Right ventricle myocardium superior (tissue), 1 donor: ENCODE measurements around the gene CPLX3. TPM values are rescaled to one million over a fixed set of nuclear protein-coding genes. Genes with fewer than 3 reads are reported as not detected.
A peak's percentile ranks its signal among the peaks of the same experiment; 100 is the strongest.

Experiments used
- ATAC-seq: fragments of 200-7000 bp; cut with Tn5 transposase; one replicate; pipeline ENCODE4 v1.9.1; 2020; ENCODE audit warnings: mild to moderate bottlenecking; ENCODE audit not compliant: poor library complexity
- DNase-seq: peaks from one replicate; pipeline ENCODE4 v3.0.0-alpha.2; 2020
- intact Hi-C: fragments of 100-400 bp; cut with DNase I; formaldehyde crosslinking; loops from one replicate; pipeline ENCODE4 v1.11.2; 2022
- total RNA-seq: library from RNA; stranded (reverse); fragmentation: NEBNext Ultra II Directional; extraction: Animal tissue kit (Norgen Biotek cat#: 25700); gene quantifications from one replicate; pipeline ENCODE4 v1.2.1, GENCODE V29; 2021
- donor health status: DM: no; HTN: yes; CAD: no; lungs with severe emphysema.

The CPLX3 gene
- total RNA-seq, 1 donor from 2014 or later = 3.6 TPM

DNA sequence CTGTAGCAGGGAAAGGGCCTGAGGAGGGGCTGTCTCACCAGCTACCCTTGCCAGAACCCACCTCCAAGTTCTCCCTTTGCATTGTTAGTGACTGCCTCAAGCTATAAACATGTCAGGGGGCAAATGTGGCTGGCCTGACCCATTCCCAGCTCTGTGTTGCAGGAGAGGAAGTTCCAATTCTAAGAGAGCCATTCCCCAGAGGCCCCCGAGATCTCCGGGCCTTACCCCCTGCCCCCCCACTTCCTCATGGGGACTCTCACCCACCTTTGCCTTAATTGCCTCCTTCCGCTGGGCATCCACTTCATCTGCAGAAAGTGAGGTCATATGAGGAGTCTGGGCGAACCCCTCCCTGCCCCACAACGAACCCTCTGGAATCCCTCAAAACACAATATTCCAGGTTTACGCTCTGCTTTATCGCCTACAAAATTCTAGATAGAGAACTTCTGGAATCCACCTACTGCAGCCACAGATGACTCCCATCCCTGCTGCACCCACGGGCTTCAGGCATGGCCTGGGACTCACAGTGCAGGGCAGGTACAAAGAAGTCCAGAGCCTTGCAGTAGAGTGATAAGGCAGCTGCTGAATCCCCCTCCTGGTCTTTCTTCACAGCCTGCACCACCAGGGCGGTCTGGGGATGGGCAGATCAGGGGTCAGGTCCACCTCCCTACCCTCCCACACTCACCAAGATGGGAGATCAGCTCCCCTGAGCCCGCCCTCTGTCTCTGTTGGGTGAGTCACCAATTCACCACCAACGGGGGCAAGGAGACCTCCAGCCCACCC lies 12.5 kb downstream of the CPLX3 start:
- intact Hi-C loops = no loop called here
- DNase-seq = no peak
- ATAC-seq = no peak

DNA sequence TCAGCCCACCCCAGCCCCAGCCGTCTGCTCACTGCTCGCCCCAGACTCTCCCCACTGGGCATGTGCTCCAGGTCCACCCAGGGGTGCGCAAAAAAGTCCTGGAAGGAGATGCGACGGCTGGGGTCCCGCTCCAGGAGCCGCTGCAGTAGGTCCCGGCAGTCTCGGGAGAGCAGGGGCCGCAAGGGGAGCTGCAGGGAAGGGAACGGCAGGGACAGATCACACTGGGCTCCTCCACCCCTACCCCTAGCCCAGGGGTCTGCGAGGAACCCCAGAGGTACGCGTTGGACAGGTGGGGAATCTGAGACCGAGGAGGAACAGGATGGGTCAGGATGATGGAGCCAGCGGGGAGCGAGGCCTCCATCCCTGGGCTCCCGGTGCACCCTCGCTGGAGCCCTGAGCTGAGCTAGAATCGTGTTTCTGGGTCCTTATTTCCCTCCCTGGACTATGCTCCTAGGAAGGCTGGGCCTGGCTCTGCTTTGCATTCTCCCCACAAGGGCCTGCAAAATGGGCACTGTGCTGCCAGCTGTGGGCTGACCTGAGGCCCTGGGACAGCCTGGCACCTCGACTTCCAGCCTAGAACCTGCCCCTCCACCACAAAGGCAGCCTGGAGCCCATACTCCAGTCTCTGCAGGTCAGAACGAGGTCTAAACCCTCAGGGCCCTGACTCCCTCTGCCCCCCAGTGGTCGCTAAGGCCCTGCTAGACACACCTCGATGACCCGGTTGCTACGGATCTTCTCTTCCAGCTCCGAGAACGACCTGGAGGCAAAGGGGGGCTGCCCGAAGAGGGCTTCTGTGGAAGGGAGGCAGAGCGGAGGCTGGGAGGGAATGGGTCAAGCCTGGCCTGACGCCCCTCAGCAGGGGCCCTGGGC lies 13.3 kb downstream of the CPLX3 start:
- DNase-seq (no peak), ATAC-seq (no peak)
- intact Hi-C loops = loop anchor here (5.0 kb wide), 1 partner anchor 63 kb away; no protein-coding TSS in a partner anchor

DNA sequence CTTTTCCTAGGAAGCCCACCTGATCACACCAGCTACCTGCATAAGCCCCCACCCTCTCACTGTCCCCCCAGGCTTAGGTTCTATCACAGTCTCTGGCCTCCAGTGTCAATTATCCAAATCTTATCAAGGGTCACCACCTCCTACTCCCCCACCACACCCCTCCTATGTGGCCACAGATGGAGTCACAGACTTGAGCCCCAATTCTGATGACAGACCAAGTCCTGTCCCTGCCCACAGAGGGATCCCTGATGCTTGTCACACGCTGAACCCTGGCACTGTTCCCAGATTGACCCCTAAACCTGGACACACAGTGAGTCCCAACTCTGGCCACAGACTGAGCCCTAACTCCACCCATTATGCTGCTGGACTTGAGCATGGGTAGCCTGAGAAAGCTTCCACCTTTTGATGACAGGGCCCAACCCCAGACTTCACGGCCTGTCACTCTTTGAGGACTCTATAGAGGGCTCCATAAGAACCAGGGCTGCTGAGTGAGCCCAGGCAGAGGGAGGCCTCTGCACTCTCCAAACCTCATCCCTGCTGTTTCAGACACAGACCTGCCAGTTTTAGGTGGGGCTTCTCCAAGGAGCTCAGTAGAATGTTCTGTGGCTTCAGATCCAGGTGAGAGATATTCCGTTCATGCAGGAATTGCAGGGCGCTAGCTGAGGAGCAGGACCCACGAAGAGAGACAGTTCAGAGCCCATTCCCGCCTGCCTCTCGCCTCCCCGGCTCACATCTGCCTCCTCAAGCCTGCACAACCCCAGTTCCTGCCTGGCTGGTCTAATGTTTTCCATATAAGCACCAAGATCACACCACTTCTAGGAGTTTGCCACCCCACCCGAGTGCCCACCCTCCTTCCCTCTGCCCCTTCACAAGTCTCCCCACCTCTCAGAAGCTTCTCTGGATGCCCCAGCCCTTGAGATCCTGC lies 14.7 kb downstream of the CPLX3 start:
- ATAC-seq (no peak), DNase-seq (no peak)
- intact Hi-C loops = loop anchor here (5.0 kb wide), 1 partner anchor 61 kb away; no protein-coding TSS in a partner anchor

DNA sequence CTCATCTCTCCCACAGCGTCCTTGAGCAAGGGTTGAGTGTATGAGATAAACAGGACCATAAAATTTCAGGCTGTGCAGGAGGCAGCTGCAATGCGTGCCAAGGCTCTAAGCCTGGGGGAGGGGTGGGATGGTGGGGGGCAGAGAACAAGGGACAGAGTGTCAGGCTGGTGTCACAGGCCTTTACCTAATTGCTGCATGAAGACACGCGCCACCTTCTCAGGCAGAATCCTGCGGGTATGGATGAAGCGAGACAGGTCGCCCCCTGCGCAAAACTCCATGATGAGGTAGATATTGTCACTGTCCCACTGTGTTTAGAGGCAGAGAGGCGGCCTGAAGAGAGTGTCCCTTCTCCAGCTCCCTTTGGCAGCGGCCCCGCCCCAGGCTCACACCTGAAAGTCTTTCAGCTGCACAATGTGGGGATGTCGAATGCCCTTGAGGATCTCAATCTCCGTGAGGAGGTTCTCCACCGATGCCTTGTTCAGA lies 15.5 kb downstream of the CPLX3 start:
- no peak for ATAC-seq
- intact Hi-C loops = loop anchor here (5.0 kb wide), 1 partner anchor 60 kb away; no protein-coding TSS in a partner anchor
- DNase-seq = no peak

DNA sequence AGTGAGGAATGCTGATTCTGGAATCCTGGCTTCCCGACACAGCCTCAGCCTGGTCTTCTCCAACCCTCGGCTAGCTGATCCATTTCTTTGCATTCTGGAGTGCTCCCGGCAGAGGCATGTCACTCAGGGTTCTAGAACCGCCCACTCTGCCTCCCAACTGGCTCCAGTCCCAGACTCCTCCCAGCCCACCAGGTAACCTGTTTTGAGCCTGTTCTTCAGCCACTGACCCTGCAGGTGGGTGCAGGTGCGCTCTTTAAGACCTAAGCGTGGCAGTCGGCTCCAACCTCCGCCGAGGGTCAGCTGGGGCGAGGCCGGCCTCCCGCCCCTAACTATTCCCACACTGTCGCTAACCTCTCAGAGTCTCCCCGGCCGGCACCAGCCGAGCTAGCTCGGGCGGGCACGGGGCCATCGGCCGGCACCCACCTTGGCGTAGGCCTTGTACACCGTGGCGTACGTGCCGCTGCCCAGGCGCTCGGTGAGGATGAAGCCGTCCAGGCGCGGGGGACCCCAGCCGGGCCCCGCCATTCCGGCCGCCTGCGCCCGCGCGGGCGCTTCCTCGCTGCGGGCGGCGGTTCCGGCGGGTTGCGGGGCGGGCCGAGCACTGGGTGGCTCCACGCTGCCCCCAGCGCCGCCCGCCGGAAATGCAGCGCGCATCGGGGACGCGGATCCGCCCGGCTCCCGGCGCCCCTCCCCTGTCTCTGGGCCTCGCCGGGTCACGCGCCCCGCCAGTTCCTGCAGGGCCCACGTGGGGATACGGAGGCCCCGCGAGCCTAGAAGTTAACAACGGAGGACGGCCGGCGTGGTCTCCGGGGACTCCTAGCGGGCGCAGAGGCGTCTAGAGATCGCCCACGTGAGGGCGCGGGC lies 16.4 kb downstream of the CPLX3 start, which contains the start of gene ULK3:
ULK3 (minus strand) TSS at position 576 of the 864 bp plus-strand sequence; CDS start at position 525, 51 bp downstream.
- intact Hi-C loops = loop anchor here (5.0 kb wide), 1 partner anchor 59 kb away; no protein-coding TSS in a partner anchor
- ATAC-seq = peak; percentile 94

DNA sequence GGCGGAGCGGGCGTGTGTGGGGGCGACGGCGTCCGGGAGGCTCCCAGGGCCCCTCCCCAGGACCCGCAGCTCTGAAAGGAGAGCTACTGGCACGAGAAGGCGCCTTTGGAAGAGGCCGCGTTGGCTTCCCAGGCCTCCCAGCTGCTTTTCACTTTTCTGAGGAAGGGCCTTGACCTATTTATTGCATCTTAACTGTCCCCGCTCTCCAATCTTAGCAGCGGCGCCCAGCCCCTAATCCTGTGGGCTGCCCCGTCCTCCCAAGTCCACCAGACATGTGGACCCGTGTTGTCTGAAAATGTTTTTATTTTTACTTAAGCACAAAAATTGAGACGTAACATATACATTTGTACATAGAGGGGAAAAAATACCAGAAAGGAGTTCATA lies 17.0 kb downstream of the CPLX3 start:
- no peak for DNase-seq
- ATAC-seq = no peak
- intact Hi-C loops = loop anchor here (5.0 kb wide), 1 partner anchor 59 kb away; no protein-coding TSS in a partner anchor

More for the DNA sequence above, 16.4 kb downstream of the CPLX3 start, which contains the start of gene ULK3:
- DNase-seq = peak; percentile 94

DNA sequence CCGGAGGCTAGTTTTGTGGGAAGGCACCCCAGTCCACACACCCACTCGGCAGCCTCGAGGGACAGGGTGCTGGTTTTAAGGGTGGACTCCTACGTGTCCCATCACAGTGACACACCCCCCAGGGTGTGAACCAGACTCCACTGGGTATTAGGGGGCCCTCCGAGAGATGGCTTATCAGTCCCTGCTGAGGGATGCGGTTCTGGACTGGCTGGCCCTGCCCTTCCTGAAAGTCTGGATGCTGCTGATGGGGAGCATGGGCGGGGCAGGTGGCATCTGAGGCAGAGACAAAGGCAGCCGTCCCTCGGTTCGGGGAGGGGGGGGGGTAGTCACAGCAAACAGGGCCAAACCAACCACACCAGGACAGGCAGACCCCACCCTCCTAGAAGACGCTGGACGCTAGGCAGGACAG lies 17.5 kb downstream of the CPLX3 start:
- no peak for ATAC-seq
- DNase-seq = no peak
- intact Hi-C loops = loop anchor here (5.0 kb wide), 1 partner anchor 58 kb away; no protein-coding TSS in a partner anchor

DNA sequence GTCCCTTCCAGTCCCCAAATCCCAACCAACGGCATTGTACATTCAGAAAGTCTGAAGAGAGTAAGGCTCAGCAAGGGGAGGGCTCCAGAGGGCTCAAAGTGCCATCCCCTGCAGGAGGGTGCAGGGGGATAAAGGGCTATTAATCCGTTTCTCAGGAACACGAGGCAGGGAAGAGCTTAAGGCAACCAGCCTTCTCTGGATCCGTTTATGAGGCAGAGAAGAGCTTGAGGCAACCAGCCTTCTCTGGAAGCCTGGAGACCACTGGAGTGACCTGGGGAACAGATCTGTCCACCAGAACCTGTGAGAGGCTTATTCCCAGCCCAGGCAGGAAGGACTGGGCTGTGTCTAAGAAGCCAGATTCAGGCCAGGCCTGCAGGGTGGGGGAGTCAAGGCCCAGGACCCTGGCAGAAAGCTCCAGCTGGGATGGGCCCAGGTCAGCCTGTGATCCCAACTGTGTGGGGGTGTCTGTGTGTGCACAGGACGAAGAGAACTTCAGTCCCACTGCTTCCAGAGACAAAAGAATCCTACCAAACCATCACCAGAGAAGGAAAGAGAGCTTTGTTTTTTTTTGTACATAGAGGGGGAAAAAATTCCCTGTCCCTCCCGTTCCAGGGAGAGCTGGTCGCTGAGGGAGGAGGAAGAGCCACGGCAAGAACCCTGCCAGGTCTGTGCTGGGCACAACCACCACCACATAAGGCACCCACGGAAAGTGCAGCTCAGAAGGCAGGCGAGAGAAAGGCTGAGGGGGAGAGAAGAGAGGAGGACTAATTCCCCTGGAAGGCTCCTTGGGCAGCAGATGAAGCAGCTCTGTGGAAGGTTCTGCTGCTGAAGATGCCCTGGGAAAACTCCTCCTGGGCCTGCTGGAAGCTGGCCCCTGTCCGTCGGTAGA lies 18.1 kb downstream of the CPLX3 start:
- DNase-seq (no peak), ATAC-seq (no peak)
- intact Hi-C loops = loop anchor here (5.0 kb wide), 1 partner anchor 58 kb away; no protein-coding TSS in a partner anchor

DNA sequence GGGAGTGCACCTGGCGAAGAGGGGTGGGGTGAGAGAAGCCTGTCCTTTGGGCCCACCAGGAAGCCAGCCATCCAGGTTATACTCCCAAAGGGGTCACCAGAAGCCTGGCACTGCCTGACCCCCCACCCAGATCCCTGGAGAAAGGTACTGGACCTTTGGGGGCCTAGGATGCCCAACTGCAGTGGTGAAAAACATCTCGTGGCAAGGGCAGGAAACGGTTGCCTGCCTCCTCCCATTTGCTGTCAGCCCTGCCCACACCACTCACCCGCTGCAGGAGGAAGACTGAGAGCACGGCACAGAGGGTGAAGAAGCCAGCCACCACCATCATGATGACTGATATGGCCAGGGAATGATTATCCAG lies 18.8 kb downstream of the CPLX3 start:
- intact Hi-C loops = no loop called here
- DNase-seq (no peak), ATAC-seq (no peak)

DNA sequence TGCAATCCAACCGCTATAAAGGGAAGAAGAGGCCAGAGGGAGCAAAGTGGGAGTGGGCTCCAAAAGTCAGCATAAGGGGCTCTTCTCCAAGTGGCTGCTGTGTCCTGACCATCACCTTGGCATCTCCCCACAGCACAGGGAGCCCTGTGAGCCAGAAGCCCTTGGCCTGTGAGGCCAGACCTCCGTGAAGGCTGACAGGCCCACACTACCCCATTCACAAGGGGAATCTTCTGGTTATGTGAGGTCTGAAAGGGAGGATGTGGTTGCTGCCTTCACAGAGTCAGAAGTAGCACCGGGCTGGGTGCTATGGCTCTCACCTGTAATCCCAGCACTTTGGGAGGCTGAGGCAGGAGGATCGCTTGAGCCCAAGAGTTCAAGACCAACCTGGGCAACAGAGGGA lies 19.2 kb downstream of the CPLX3 start:
- intact Hi-C loops = no loop called here
- no peak for ATAC-seq
- DNase-seq = no peak

DNA sequence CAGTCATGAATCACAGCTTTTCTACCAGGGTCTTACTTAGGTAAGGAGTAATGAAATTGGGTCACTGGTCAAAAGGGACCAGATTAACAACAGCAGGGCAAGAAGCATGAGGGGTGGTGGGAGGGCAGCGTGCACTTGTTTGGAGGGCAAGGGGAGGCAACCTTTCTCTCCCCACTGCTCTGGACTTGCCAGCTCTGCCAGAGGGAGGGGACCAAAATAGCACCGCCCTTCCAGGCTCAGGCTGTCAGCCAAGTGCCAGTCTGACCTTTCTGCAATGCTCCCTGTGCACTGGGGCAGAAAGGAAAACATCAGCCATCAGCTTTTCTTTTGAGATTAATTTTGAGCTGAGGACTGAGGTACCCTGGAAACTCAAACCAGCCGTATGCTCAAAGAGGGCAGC lies 21.0 kb downstream of the CPLX3 start:
- intact Hi-C loops = no loop called here
- peak; percentile 44 for ATAC-seq

DNA sequence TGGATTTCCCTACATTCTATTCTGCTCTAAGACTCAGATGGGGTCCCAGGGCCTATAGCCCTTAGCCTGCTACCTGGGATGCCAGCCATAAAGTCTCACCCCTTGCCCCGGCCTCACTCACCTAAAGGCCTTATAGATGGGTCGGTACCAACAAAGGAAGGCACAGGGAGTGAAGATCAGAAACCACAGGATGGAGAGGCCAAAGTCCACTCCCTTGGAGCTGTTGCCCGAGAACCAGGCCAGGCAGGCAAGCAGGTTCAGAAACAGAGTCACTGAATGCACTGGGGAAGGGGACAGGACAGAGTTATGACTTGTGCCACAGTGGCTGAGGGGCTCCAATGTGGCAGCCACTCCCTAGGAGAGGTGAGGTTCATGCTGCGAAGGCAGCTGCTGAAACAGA lies 24.0 kb downstream of the CPLX3 start:
- no peak for ATAC-seq

More for the DNA sequence above, 21.0 kb downstream of the CPLX3 start:
- peak; percentile 64 for DNase-seq

DNA sequence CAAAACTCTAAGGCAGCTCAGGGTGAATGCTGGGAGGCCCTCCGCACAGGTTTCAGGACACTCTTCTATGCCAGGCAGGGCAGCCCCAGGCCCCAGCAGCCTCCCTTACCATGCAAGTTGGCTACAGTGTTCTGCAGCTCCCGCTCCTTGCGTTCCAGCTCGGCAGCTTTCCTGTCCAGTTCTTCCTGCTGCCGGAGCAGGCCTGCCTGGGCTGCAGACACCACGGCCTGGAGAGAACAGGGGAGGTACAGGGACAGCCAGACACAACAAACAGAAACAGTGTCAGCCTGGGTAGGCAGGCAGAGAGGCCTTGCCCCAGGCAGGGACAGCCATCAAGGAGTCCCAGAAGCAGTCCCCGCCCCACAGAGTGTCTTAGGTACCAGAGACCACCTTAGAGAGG lies 25.5 kb downstream of the CPLX3 start:
- intact Hi-C loops = no loop called here
- ATAC-seq = no peak

More for the DNA sequence above, 24.0 kb downstream of the CPLX3 start:
- intact Hi-C loops = no loop called here
- DNase-seq = no peak

DNA sequence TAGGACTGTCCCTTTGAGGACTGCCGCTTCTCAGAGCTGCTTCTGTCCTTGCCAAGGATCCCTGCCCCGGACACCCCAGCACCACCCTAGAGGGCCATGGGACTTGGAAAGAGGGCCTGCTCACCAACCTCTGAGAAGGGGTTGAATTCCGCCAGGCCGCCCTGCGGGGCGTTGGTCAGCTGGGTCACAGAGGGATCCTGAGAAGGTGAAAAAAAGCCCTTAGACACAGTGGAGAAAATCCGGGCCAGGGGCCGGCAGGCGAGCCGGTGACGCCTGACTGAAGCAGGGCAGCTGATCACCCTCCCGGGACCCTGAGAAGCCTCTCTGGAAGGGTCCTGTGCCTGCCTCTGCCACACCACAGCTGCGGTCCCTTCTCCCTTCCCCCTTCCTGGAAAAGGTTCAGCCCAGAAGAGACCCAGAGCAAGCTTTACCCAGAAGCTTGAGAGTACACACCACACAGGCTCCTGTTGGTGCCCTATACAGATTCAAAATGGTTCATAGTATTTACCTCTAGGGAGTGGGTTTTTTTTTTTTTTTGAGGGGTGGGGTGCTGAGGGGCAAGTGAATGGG lies 28.1 kb downstream of the CPLX3 start:
- peak; percentile 13 for DNase-seq
- ATAC-seq = no peak
- intact Hi-C loops = no loop called here

More for the DNA sequence above, 25.5 kb downstream of the CPLX3 start:
- DNase-seq = peak; percentile 8

DNA sequence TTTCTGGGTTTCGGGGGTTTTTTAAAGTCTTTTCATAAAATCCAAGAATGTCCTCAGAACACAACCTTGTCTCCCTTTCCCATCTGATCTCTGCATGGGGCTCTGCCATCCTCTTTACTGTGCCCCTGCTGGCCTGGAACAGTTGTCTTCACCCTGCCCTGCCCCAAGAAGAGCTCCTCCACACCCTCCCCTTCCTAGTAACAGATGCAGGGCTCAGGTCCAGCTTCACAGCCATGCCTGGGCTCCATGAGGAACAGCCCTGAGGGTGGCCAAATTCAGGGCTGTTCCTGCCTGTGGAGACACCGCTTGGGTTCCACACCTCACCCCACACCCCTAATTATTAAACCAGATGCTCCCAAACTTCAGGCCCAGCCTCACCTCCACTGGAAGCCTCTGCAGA lies 29.4 kb downstream of the CPLX3 start:
- intact Hi-C loops = no loop called here
- DNase-seq = no peak
- peak; percentile 64 for ATAC-seq

DNA sequence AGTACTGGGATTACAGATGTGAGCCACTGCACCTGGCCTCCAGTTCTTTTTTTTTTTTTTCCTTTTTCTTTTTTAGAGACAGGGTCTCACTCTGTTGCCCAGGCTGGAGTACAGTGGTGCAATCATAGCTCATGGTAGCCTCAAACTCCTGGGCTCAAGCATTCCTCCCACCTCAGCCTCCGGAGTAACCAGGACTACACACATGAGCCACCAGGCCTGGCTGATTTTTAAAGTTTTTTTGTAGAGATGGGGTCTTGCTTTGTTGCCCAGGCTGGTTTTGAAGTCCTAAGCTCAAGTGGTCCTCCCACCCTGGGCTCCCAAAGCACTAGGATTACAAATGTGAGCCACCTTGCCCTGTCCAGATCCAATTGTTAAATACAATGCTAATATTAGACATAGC lies 30.1 kb downstream of the CPLX3 start:
- ATAC-seq (no peak), DNase-seq (no peak)
- intact Hi-C loops = no loop called here
